Glutamatergic neuron (in vitro differentiated cells): ENCODE data around the gene BACE2. TPM values are rescaled to one million over a fixed set of nuclear protein-coding genes. Genes with fewer than 3 reads are reported as not detected.

ENCODE experiments used
- DNase-seq: peaks from one replicate; pipeline ENCODE4 v3.0.0; 2022
- H3K27ac Mint-ChIP-seq: one replicate; pipeline ENCODE4 v1.8.0; 2020; ENCODE audit warnings: mild to moderate bottlenecking, mixed read lengths, inconsistent platforms; ENCODE audit not compliant: unreplicated experiment
- H3K27me3 Mint-ChIP-seq: one replicate; pipeline ENCODE4 v1.8.0; 2020; ENCODE audit warnings: mild to moderate bottlenecking, moderate library complexity, mixed read lengths, inconsistent platforms; ENCODE audit not compliant: unreplicated experiment
- H3K36me3 Mint-ChIP-seq: one replicate; pipeline ENCODE4 v1.8.0; 2020; ENCODE audit warnings: mild to moderate bottlenecking, mixed read lengths, inconsistent platforms; ENCODE audit not compliant: unreplicated experiment
- H3K4me1 Mint-ChIP-seq: one replicate; pipeline ENCODE4 v1.8.0; 2020; ENCODE audit warnings: mild to moderate bottlenecking, low read depth, mixed read lengths, inconsistent platforms; ENCODE audit not compliant: unreplicated experiment
- H3K4me3 Mint-ChIP-seq: one replicate; pipeline ENCODE4 v1.8.0; 2020; ENCODE audit warnings: mild to moderate bottlenecking, mixed read lengths, inconsistent platforms; ENCODE audit not compliant: unreplicated experiment
- H3K9me3 Mint-ChIP-seq: one replicate; pipeline ENCODE4 v1.8.0; 2020; ENCODE audit warnings: mild to moderate bottlenecking, moderate library complexity, mixed read lengths, inconsistent platforms; ENCODE audit not compliant: unreplicated experiment
- CTCF ChIP-seq: fragments of 200-600 bp; sonication (generic); IDR thresholded peaks from one replicate; pipeline ENCODE4 v1.5.0; 2021; ENCODE audit not compliant: partially characterized antibody, unreplicated experiment
- total RNA-seq: library from RNA; stranded (reverse); fragmentation: NEBNext Ultra II Directional; extraction: Animal tissue kit (Norgen Biotek cat#: 25700); gene quantifications from one replicate; pipeline ENCODE4 v1.2.1, GENCODE V29; 2021; ENCODE audit not compliant: unreplicated experiment

The BACE2 gene
- total RNA-seq, 1 donor from 2014 or later = not detected

GRCh38 chr21:41220208-41220733 is 52.3 kb downstream of the BACE2 start:
- H3K27me3 Mint-ChIP-seq = peaks cover 8% of the 10 kb centered on the region
- H3K4me1 Mint-ChIP-seq = no peaks in the 10 kb centered on the region
- DNase-seq = no peak
- peaks cover 5% of the 10 kb centered on the region for H3K9me3 Mint-ChIP-seq
- H3K36me3 Mint-ChIP-seq = no peaks in the 10 kb centered on the region
- H3K27ac Mint-ChIP-seq = no peak overlapping the region
- no peak overlapping the region for H3K4me3 Mint-ChIP-seq
- TF ChIP-seq CTCF = no peak

GRCh38 chr21:41222247-41223068 is 54.5 kb downstream of the BACE2 start:
- Mint-ChIP-seq H3K4me1 (no peaks in the 10 kb centered on the region), H3K27me3 (peaks cover 3% of the 10 kb centered on the region), H3K4me3 (no peak overlapping the region), H3K27ac (no peak overlapping the region), H3K36me3 (no peaks in the 10 kb centered on the region), H3K9me3 (peaks cover 3% of the 10 kb centered on the region)
- TF ChIP-seq CTCF = no peak
- no peak for DNase-seq

GRCh38 chr21:41226853-41227252 is 58.9 kb downstream of the BACE2 start:
- H3K27ac Mint-ChIP-seq = no peak overlapping the region
- no peaks in the 10 kb centered on the region for H3K36me3 Mint-ChIP-seq
- no peak overlapping the region for H3K4me3 Mint-ChIP-seq
- H3K27me3 Mint-ChIP-seq = peaks cover 8% of the 10 kb centered on the region
- DNase-seq = no peak
- H3K4me1 Mint-ChIP-seq = no peaks in the 10 kb centered on the region
- no peak for TF ChIP-seq CTCF
- H3K9me3 Mint-ChIP-seq = peaks cover 3% of the 10 kb centered on the region

DNA sequence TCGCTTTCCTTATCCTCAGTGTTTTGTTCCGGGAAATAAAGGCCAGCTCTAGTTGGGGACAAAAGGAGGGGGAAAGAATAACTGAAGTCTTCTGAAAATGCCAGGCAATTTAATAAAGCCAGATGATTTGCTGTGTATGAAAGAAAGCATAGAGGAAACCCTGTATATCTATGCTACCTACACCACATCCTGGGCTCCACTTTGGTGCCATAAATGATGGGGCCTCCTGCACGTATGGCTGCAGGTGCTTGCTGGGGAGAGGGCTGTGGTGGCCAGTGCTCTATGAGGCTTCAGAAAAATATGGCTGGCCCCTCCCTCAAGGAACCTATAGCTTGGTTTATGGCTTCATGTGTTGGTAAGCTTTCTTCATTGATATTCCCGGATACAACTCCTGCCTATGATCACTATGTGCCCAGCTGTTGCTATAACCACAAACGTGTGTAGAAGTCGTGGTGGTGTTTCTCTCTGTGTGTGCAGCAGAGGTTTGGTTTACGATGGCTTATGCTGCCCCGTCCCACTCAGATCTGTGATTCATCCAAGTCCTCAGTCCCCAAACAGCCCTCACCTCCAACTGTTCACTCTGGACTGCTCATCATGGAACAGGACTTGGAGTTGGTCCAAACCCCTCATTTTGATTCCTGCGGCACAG is 59.5 kb downstream of the BACE2 start:
- Mint-ChIP-seq H3K9me3 (peaks cover 3% of the 10 kb centered on the region), H3K36me3 (no peaks in the 10 kb centered on the region), H3K27ac (no peak overlapping the region), H3K27me3 (peaks cover 8% of the 10 kb centered on the region), H3K4me1 (no peaks in the 10 kb centered on the region), H3K4me3 (no peak overlapping the region)
- no peak for TF ChIP-seq CTCF
- no peak for DNase-seq

- no peak for TF ChIP-seq CTCF
- no peaks in the 10 kb centered on the region for H3K4me1 Mint-ChIP-seq
- no peak overlapping the region for H3K27ac Mint-ChIP-seq
- H3K4me3 Mint-ChIP-seq = no peak overlapping the region
- peaks cover 8% of the 10 kb centered on the region for H3K27me3 Mint-ChIP-seq
- no peaks in the 10 kb centered on the region for H3K36me3 Mint-ChIP-seq
- no peak for DNase-seq
- H3K9me3 Mint-ChIP-seq = peaks cover 3% of the 10 kb centered on the region
Measured at GRCh38 chr21:41228006-41228370, 60.0 kb downstream of the BACE2 start.
